Parathyroid adenoma (tissue), 2 donors: ENCODE data around the gene NOX4.
"Not testable (repeated sequence)": the region's sequence is repeated elsewhere in the genome, so short reads cannot be mapped to it uniquely, and the experiment has no call there.

ENCODE experiments used
- H2AFZ ChIP-seq: fragments of 300-600 bp; sonication (generic); one replicate; pipeline ENCODE4 v1.7.0; 2017; ENCODE audit warnings: antibody characterized with exemption, mild to moderate bottlenecking
- H3K27ac ChIP-seq: fragments of 300-600 bp; sonication (generic); one replicate; pipeline ENCODE4 v1.7.0; 2017
- H3K27me3 ChIP-seq: fragments of 300-600 bp; sonication (generic); one replicate; pipeline ENCODE4 v1.7.0; 2017; ENCODE audit warnings: low read length; ENCODE audit not compliant: control insufficient read depth, insufficient read depth
- H3K36me3 ChIP-seq: fragments of 300-600 bp; sonication (generic); one replicate; pipeline ENCODE4 v1.7.0; 2017; ENCODE audit warnings: low read length; ENCODE audit not compliant: control insufficient read depth, insufficient read depth
- H3K4me1 ChIP-seq: fragments of 300-600 bp; sonication (generic); one replicate; pipeline ENCODE4 v1.7.0; 2017; ENCODE audit warnings: control low read depth
- H3K4me2 ChIP-seq: fragments of 300-600 bp; sonication (generic); one replicate; pipeline ENCODE4 v1.7.0; 2017; ENCODE audit warnings: low read length
- H3K4me3 ChIP-seq: fragments of 300-600 bp; sonication (generic); one replicate; pipeline ENCODE4 v1.7.0; 2017; ENCODE audit warnings: low read depth, low read length
- H3K79me2 ChIP-seq: fragments of 300-600 bp; sonication (generic); one replicate; pipeline ENCODE4 v1.7.0; 2017; ENCODE audit warnings: control low read depth
- H3K9ac ChIP-seq: fragments of 300-600 bp; sonication (generic); one replicate; pipeline ENCODE4 v1.7.0; 2017; ENCODE audit warnings: mild to moderate bottlenecking
- H3K9me3 ChIP-seq: fragments of 300-600 bp; sonication (generic); one replicate; pipeline ENCODE4 v1.7.0; 2017; ENCODE audit warnings: low read length; ENCODE audit not compliant: control insufficient read depth
- CTCF ChIP-seq: fragments of 300-600 bp; sonication (generic); IDR thresholded peaks from one replicate; pipeline ENCODE4 v1.7.0; 2017; ENCODE audit warnings: antibody characterized with exemption, mild to moderate bottlenecking
- donor health status: primary hyperparathyroidism.

The NOX4 gene

GRCh38 chr11:89421718-89422117, 69.5 kb downstream of the NOX4 start:
- no peak overlapping the region for H2AFZ ChIP-seq
- H3K9ac ChIP-seq, result no peak overlapping the region
- H3K9me3 ChIP-seq, result no peaks in the 10 kb centered on the region
- no peak overlapping the region for H3K4me2 ChIP-seq
- no peak for TF ChIP-seq CTCF
- H3K79me2 ChIP-seq, result no peaks in the 10 kb centered on the region
- H3K27me3 ChIP-seq, result no peaks in the 10 kb centered on the region
- no peak overlapping the region for H3K27ac ChIP-seq
- no peak overlapping the region for H3K4me3 ChIP-seq
- H3K36me3 ChIP-seq, result no peaks in the 10 kb centered on the region
- H3K4me1 ChIP-seq, result peaks cover 2% of the 10 kb centered on the region

- no peaks in the 10 kb centered on the region for H3K27me3 ChIP-seq
- peaks cover 2% of the 10 kb centered on the region for H3K4me1 ChIP-seq
- H2AFZ ChIP-seq, result no peak overlapping the region
- no peak overlapping the region for H3K4me3 ChIP-seq
- H3K9me3 ChIP-seq, result no peaks in the 10 kb centered on the region
- no peak overlapping the region for H3K27ac ChIP-seq
- no peaks in the 10 kb centered on the region for H3K36me3 ChIP-seq
- H3K4me2 ChIP-seq, result no peak overlapping the region
- no peak overlapping the region for H3K9ac ChIP-seq
- no peaks in the 10 kb centered on the region for H3K79me2 ChIP-seq
- TF ChIP-seq CTCF, result no peak
These were observed 70.2 kb downstream of the NOX4 start for GRCh38 chr11:89420981-89421380.

- Histone ChIP-seq H3K4me2 (no peak overlapping the region), H3K4me1 (peaks cover 2% of the 10 kb centered on the region), H3K79me2 (no peaks in the 10 kb centered on the region), H3K27ac (no peak overlapping the region), H2AFZ (no peak overlapping the region), H3K36me3 (no peaks in the 10 kb centered on the region), H3K27me3 (no peaks in the 10 kb centered on the region), H3K9me3 (no peaks in the 10 kb centered on the region), H3K9ac (no peak overlapping the region), H3K4me3 (no peak overlapping the region)
- no peak for TF ChIP-seq CTCF
These were observed 74.2 kb downstream of the NOX4 start for GRCh38 chr11:89416961-89417360.

- not testable (repeated sequence) for H3K79me2 ChIP-seq, H3K9ac ChIP-seq, H2AFZ ChIP-seq, H3K4me2 ChIP-seq, H3K27ac ChIP-seq, H3K9me3 ChIP-seq, H3K4me3 ChIP-seq, H3K4me1 ChIP-seq, H3K36me3 ChIP-seq, H3K27me3 ChIP-seq
These were observed 80.1 kb downstream of the NOX4 start for GRCh38 chr11:89411112-89411511.

GRCh38 chr11:89410666-89411065, 80.5 kb downstream of the NOX4 start:
- H3K4me2 ChIP-seq, H3K4me1 ChIP-seq, H3K36me3 ChIP-seq, H3K27me3 ChIP-seq, H3K4me3 ChIP-seq, H3K9ac ChIP-seq, H2AFZ ChIP-seq, H3K79me2 ChIP-seq, H3K27ac ChIP-seq, H3K9me3 ChIP-seq: not testable (repeated sequence)

GRCh38 chr11:89408441-89408840, 82.7 kb downstream of the NOX4 start:
- not testable (repeated sequence) for H2AFZ ChIP-seq, H3K27me3 ChIP-seq, H3K9ac ChIP-seq, H3K9me3 ChIP-seq, H3K27ac ChIP-seq, H3K79me2 ChIP-seq, H3K4me1 ChIP-seq, H3K4me3 ChIP-seq, H3K4me2 ChIP-seq, H3K36me3 ChIP-seq
